ENCODE results near the gene SDR39U1.
A peak's percentile ranks its signal among the peaks of the same experiment; 100 is the strongest.

SDR39U1 gene

DNA sequence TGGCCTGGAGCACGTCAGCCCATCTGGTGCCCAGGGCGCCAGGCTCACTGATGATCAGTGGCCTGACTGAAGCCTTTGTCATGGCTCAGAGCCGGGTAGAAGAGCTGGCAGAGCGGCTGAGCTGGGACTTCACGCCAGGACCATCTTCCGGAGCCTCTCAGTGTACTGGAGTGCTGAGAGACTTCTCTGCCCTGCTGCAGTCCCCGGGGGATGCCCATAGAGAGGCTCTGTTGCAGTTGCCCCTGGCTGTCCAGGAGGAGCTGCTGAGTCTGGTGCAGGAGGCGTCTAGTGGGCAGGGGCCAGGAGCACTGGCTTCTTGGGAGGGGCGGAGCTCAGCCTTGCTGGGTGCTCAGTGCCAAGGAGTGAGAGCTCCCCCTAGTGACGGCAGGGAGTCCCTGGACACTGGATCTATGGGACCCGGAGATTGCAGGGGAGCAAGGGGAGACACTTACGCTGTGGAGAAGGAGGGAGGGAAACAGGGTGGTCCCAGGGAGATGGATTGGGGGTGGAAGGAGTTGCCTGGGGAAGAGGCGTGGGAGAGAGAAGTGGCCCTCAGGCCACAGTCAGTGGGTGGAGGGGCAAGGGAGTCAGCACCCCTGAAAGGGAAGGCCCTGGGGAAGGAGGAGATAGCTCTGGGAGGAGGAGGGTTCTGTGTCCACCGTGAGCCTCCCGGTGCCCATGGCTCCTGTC lies 10.9 kb downstream of the SDR39U1 start:
- TF ChIP-seq JUND (IDR thresholded peaks at IDR 0.05; ENCODE audit: low read depth): no peak
- in situ Hi-C loops (cut with HindIII; ENCODE audit: low pct_unique_long_range_greater_than_20kb, low sequenced_read_pairs): no loop called here
- DNase-seq (ENCODE audit: low read depth in 1 of 2, low spot score in 1 of 2): peak; percentile 79 to 88

DNA sequence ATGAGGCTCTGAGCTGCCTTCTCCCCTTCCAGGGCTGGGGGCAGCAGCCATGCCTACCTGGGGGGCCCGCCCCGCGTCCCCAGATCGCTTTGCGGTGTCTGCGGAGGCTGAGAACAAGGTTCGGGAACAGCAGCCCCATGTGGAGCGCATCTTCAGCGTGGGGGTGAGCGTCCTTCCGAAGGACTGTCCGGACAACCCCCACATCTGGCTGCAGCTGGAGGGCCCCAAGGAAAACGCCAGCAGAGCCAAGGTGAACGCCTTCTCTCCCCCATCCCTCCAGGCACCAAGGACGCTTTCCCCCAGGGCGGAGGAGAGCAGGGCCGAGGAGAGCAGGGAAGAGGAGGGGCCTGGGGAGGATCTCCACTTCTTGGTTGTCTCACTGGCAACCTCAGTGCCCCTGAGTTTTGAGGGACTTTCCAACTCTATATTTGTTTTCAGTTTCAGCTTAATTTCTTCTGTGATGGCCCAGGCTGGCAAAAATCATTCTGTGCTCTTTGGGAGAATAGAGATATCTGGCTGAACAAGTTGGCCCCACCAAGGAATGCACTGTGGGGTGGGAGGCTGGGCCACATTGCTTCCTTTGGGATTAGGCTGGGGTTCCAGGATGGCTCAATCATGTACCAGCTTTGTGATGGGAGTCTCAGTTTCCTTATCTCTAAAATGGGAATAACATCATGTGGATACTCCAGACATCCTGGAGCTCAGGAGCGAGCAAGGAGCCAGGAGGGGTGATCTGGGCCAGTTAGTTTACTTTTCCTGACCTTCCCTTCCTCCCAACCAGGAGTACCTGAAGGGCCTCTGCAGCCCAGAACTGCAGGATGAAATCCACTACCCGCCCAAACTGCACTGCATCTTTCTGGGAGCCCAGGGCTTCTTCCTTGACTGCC lies 11.7 kb downstream of the SDR39U1 start:
- in situ Hi-C loops (cut with HindIII; ENCODE audit: low pct_unique_long_range_greater_than_20kb, low sequenced_read_pairs): no loop called here
- DNase-seq (ENCODE audit: low read depth in 1 of 2, low spot score in 1 of 2): no peak
- no peak for TF ChIP-seq JUND (IDR thresholded peaks at IDR 0.05; ENCODE audit: low read depth)

DNA sequence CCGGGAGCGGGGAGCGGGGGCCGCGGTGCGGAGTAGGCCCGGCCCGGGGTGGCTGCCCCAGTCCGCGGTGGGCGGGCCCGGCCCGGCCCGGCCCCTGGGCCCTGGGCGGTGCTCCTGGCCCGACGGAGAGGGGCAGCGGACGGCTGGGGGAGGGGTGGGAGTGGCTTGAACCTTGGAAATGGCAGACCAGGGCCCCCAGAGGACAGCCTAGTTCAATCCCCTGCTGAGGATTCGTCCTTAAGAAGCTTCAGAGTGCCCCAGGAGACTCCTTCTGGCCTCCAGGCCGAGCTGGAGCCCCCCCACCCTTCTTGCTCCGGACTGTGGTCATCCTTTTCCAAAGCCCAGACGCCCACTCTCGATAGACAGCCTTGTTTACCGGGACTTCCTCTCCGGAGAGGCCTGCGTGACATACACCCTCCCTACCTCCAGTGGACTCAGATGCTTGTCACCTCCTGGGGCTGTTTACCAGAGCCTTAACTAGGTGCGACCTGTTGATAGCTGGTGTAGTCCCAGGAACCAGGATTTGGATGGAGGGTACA lies 12.4 kb downstream of the SDR39U1 start:
- in situ Hi-C loops (cut with HindIII; ENCODE audit: low pct_unique_long_range_greater_than_20kb, low sequenced_read_pairs): no loop called here
- peak; percentile 55 to 60 for DNase-seq (ENCODE audit: low read depth in 1 of 2, low spot score in 1 of 2)
- no peak for TF ChIP-seq JUND (IDR thresholded peaks at IDR 0.05; ENCODE audit: low read depth)

DNA sequence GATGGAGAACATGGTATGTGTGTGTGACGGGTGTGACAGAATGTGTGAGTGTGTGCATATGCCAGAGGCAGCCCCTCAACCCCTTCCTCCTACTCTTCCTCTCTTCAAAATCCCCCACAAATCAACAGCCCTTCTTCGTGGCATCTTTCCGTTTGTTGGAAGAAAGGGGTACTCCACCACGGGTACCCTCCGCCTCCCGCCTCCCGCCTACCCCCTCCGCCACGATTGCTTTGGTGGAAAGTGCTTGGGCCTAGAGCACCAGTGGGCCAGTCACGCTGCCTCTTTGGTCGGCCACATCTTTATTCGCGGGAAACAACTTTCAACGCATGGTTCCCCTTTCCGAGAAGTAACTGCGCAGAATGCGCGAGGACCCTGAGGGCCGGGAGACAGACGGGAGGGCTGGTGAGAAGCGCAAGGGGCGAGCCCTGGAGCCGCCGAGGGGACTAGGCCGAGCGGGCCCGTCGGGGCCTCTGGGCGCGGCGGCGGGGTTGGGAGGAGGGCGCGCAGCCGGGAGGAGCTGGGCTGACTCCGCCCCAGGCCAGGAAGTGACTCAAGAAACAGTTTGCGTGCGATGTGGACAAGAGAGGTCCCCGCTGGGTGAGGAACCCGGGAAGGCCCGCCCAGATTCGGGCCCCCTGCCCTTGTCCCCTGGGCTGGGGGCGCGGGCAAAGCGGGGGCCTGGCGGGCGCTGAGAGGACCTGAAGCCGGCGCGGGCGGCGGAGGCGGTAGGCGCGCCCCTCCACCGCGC lies 13.0 kb downstream of the SDR39U1 start, which contains the start of the genes CBLN3 and KHNYN:
TSS of gene CBLN3 (minus strand) at position 274 of the 748 bp plus-strand sequence. CDS start 614 bp downstream, outside the sequence.
TSS of gene KHNYN (plus strand) at position 560 of the 748 bp plus-strand sequence. CDS start 777 bp downstream, outside the sequence.
- DNase-seq (ENCODE audit: low read depth in 1 of 2, low spot score in 1 of 2): peak; percentile 84 to 85
- in situ Hi-C loops (cut with HindIII; ENCODE audit: low pct_unique_long_range_greater_than_20kb, low sequenced_read_pairs): no loop called here

DNA sequence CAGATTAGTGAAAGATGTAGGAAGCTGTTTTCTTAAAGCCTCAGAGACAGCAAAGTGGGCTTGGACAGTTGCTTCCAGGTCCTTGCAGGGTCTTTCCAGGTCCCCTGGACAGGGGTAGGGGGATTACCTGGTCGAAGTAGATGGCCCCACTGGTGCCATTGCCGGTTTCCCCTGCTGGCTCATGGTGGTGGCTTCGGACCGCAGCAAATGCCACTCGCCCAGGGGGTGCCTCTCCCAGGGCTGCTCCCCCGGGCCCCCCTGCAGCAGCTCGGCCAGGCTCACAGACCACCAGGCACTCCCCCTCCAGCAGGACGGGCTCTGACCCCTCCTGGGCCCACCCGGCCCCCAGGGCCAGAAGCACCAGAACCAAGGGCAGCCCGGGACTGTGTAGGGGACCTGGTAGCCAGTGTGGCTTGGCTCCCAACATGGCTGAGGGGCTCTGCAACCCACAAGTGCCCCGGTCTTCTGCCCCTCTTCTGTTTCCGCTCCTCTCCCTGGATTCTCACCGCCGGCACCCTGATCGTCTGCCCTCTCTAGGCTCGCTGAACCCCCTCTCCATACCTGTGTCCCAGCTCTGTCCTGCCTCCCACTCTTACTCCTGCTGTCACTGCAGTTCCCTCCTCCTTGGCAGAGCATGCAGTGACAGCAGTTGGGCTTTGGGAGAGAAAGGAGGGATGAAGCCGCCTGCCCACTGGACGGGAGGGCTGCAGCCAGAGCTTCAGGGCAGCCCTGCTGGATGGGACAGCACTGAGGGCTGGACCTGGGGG lies 13.8 kb downstream of the SDR39U1 start:
- in situ Hi-C loops (cut with HindIII; ENCODE audit: low pct_unique_long_range_greater_than_20kb, low sequenced_read_pairs): no loop called here

More for the DNA sequence above, 13.0 kb downstream of the SDR39U1 start, which contains the start of the genes CBLN3 and KHNYN:
- TF ChIP-seq JUND (IDR thresholded peaks at IDR 0.05; ENCODE audit: low read depth): no peak

DNA sequence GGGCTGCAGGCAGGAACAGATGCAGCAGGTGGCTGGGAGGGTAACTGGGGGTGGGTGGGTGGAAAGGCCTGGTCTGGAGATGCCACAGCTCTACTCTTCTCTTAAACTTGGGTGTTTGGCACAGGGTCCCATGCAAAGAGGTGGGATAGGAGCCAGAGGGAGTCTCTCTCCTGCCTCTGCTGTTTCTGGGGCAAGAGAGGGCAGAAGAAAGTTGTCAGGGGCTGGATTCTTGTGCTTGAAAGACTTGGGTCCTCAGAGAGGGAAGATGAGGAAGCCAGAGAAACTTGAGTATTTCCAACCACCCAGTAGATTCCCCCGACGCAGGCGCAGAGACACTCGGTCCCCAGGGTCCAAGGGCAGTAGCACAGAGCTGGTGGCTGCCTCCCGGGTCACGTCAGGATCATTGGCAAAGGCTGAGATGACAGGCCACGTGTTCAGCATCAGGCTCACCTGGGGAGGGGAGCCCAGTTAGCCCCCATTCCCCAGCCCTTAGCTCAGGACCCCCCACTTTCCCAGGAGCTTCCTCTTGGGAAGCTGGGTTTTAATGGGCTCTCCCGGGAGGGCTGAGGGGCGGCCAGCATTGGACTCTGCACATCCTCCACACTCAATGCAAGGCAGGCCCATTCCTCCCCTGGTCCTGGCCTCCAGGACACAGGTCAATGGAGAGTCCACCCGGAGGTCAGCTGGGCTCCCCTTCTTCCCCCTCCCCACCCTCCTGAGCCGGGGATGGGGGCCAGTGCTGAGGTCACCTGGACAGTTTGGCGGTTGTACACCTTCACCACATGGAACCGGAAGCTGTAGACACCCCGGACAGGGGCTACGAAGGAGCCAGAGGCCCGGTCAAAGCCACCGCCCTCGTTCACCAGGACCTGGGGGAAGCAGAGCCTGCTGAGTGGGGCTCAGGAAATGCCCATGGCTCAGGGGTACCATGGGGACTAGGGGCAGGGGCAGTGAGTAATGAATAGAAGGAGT lies 14.8 kb downstream of the SDR39U1 start:
- in situ Hi-C loops (cut with HindIII; ENCODE audit: low pct_unique_long_range_greater_than_20kb, low sequenced_read_pairs): no loop called here
- no peak for DNase-seq (ENCODE audit: low read depth in 1 of 2, low spot score in 1 of 2)
- TF ChIP-seq JUND (IDR thresholded peaks at IDR 0.05; ENCODE audit: low read depth): no peak

More for the DNA sequence above, 13.8 kb downstream of the SDR39U1 start:
- no peak for TF ChIP-seq JUND (IDR thresholded peaks at IDR 0.05; ENCODE audit: low read depth)
- DNase-seq (ENCODE audit: low read depth in 1 of 2, low spot score in 1 of 2): peak in 1 of 2 experiments; percentile 10

DNA sequence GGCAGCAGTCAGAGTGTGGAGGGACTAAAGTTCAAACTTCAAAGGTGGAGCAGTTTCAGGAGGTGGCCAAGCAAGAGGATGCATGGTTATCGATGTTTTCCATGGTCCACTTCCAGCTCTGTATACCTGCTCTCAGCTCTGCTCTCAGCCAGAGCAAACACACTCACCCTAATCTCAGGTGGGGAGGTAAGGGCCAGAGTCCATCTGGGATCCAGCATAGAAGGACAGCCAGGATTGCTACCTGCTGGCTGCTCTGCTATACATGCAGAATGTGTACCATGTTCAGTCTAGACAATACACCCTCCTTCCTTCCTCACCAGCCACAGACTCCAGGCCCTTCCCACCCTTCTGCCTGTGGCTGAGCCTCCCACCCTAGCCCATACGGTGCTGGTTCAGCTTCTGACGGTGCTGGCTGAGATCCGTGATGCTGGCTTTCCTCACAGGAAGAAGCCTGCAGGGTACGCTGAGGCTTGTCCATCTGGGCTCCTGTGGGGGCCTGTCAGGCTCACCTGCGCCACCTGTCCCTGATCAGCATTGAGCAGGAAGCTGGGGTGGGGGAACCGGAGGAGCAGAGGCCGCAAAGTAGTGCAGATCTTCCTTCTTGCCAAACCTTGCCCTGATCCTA lies 15.6 kb downstream of the SDR39U1 start:
- in situ Hi-C loops (cut with HindIII; ENCODE audit: low pct_unique_long_range_greater_than_20kb, low sequenced_read_pairs): no loop called here
- TF ChIP-seq JUND (IDR thresholded peaks at IDR 0.05; ENCODE audit: low read depth): no peak
- DNase-seq (ENCODE audit: low read depth in 1 of 2, low spot score in 1 of 2): no peak

DNA sequence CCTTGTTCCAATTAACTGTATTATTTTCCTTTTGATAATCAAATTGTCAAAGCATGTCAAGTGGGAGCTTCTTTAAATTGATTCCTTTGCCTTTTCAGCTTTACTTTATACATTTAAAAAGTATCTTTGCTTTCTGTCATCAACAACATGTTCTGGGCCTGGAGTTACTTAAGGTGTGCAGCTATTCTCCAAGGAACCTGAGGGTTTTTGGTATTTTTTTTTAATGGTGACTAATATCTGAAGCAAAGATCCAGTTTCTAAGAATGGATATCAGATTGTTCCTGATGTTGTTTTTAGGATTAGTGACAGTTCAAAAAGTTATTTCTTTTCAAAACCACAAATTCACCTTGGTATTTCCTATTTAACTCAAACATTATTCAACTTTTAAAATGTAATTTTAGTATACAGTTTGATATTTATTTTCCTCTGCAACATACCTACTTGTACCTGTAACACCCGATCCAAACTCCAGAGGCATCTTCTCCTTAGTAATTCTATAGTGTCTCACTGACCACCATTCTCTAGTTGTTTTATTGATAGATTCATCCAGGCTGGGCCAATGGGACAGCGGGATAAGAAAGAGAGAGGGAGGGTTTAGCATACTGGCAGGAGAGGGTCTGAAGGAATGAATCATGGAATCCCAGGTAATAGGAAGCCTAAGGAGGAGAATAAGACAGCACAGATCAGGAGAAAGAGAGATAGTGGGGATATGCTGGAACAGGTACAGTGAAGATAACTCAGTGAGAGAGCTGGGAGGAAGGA lies 16.2 kb downstream of the SDR39U1 start:
- no peak for DNase-seq (ENCODE audit: low read depth in 1 of 2, low spot score in 1 of 2)
- in situ Hi-C loops (cut with HindIII; ENCODE audit: low pct_unique_long_range_greater_than_20kb, low sequenced_read_pairs): no loop called here
- TF ChIP-seq JUND (IDR thresholded peaks at IDR 0.05; ENCODE audit: low read depth): no peak

DNA sequence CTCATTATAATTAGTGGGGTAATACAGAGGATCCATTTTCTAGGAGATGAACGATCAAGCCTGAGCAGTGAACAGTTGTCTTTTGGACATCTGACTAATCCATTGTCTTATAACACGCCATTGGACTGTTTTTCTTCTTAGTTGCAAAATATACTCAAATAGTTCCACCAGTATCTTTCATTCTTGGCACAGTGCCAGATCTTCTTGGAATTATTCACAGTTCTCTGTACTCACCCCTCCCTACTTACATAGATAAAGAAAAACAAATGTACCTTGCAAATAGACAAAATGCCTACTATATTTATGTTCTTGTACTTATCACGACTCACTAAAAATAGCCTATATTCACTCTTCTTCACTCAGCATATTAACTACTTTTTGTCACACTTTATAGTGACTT lies 16.9 kb downstream of the SDR39U1 start:
- TF ChIP-seq JUND (IDR thresholded peaks at IDR 0.05; ENCODE audit: low read depth): no peak
- in situ Hi-C loops (cut with HindIII; ENCODE audit: low pct_unique_long_range_greater_than_20kb, low sequenced_read_pairs): no loop called here
- no peak for DNase-seq (ENCODE audit: low read depth in 1 of 2, low spot score in 1 of 2)
